VCaP (cell line): Measurements from ENCODE around the gene OTOP2.

Experiments used
- H3K27ac ChIP-seq: fragments of 450-650 bp; 2 replicates; pipeline ENCODE4 v1.5.1; 2017
- CTCF ChIP-seq: fragments of 450-650 bp; conservative IDR thresholded peaks from 2 replicates; pipeline ENCODE4 v1.5.1; 2017; ENCODE audit warnings: mild to moderate bottlenecking, moderate library complexity

The OTOP2 gene

GRCh38 chr17:74943808-74944522 lies 19.9 kb downstream of the OTOP2 start:
- no peak for TF ChIP-seq CTCF
- H3K27ac ChIP-seq = no peak overlapping the region

- no peak overlapping the region for H3K27ac ChIP-seq
- TF ChIP-seq CTCF = no peak
These were observed 21.5 kb downstream of the OTOP2 start for GRCh38 chr17:74945543-74945942.

GRCh38 chr17:74946641-74947040 lies 22.6 kb downstream of the OTOP2 start:
- no peak for TF ChIP-seq CTCF
- H3K27ac ChIP-seq = no peak overlapping the region

GRCh38 chr17:74947041-74947754 lies 23.1 kb downstream of the OTOP2 start:
- TF ChIP-seq CTCF = no peak

GRCh38 chr17:74949455-74950115 lies 25.5 kb downstream of the OTOP2 start:
- TF ChIP-seq CTCF = no peak
- H3K27ac ChIP-seq = no peak overlapping the region

More at GRCh38 chr17:74947041-74947754, 23.1 kb downstream of the OTOP2 start:
- no peak overlapping the region for H3K27ac ChIP-seq

- no peak for TF ChIP-seq CTCF
- H3K27ac ChIP-seq = no peak overlapping the region
These were observed 26.1 kb downstream of the OTOP2 start for GRCh38 chr17:74950207-74950606.

- no peak for TF ChIP-seq CTCF
- H3K27ac ChIP-seq = no peak overlapping the region
These were observed 27.0 kb downstream of the OTOP2 start for GRCh38 chr17:74951065-74951464.
